LNCaP clone FGC (cell line): ENCODE data around the gene SAMD15.

Experiments
- DNase-seq: peaks from one replicate; pipeline ENCODE4 v3.0.0-alpha.2; 2011; ENCODE audit warnings: low read depth
- H3K4me3 ChIP-seq: 2 replicates; pipeline ENCODE4 v1.5.1; 2011; ENCODE audit warnings: mild to moderate bottlenecking, low read depth, low read length, control low read depth
- TF ChIP-seq, protein P1 (sequence below): IDR thresholded peaks from 2 replicates; pipeline ENCODE4 v1.5.1; 2012; ENCODE audit warnings: mild to moderate bottlenecking; ENCODE audit not compliant: control insufficient read depth, insufficient read depth; ENCODE audit errors: extremely low read depth

The SAMD15 gene

DNA sequence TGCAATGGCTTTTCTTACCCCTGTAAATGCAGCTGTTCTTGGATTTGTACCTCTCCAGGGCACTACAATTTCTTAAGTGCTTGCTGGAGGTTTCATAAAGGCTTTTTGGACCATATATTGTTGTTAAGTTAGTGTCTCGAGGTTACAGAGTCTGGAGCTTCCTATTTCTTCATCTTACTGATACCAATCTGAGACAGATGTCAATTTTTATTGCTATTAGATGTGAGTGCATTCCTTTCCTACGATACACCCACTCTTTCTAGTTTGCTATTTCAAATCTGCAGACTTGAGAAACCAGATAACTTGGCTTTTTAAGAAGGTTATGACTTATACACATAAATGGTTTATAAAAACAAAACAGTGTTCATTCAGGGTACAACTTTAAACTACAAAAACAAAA, 44.0 kb downstream of the SAMD15 start:
- TF ChIP-seq, protein P1, sequence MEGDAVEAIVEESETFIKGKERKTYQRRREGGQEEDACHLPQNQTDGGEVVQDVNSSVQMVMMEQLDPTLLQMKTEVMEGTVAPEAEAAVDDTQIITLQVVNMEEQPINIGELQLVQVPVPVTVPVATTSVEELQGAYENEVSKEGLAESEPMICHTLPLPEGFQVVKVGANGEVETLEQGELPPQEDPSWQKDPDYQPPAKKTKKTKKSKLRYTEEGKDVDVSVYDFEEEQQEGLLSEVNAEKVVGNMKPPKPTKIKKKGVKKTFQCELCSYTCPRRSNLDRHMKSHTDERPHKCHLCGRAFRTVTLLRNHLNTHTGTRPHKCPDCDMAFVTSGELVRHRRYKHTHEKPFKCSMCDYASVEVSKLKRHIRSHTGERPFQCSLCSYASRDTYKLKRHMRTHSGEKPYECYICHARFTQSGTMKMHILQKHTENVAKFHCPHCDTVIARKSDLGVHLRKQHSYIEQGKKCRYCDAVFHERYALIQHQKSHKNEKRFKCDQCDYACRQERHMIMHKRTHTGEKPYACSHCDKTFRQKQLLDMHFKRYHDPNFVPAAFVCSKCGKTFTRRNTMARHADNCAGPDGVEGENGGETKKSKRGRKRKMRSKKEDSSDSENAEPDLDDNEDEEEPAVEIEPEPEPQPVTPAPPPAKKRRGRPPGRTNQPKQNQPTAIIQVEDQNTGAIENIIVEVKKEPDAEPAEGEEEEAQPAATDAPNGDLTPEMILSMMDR, result no peak
- no peak for DNase-seq
- no peak overlapping the region for H3K4me3 ChIP-seq

- H3K4me3 ChIP-seq, result no peak within 1 kb of the TSS
- TF ChIP-seq, protein P1, result no peak
- no peak for DNase-seq
Observed at GRCh38 chr14:77423423-77423822, 46.2 kb downstream of the SAMD15 start, which contains the start of gene NOXRED1. Gene NOXRED1, minus strand, starts transcription at chr14:77423523. Its CDS starts 634 bp downstream, at chr14:77422889.

- no peak for DNase-seq
- TF ChIP-seq, protein P1, result no peak
- H3K4me3 ChIP-seq, result no peak overlapping the region
Observed at GRCh38 chr14:77424862-77425261, 47.7 kb downstream of the SAMD15 start.

- DNase-seq, result no peak
- TF ChIP-seq, protein P1, result no peak
- no peak overlapping the region for H3K4me3 ChIP-seq
Observed at GRCh38 chr14:77426396-77426795, 49.2 kb downstream of the SAMD15 start.

DNA sequence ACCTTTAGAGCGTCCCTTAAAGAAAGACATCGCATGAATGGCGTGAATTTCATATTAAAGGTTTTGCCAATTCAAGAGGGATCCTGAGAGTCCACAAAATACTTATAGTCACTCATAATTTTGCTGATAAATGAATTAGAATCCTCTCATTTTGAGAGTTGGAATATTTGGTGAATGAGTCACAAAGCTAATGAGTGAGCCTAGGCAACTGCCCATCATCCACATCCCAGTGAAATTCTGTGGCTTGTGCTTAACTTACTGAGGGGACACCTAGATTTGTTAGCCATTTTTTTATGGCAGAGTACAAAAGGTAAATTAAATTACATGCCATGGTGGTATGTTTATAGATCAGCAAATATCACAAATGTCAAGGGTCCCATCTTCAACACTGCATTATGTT, 58.9 kb downstream of the SAMD15 start:
- TF ChIP-seq, protein P1, result no peak
- H3K4me3 ChIP-seq, result no peak overlapping the region
- DNase-seq, result no peak

- no peak overlapping the region for H3K4me3 ChIP-seq
- TF ChIP-seq, protein P1, result no peak
- no peak for DNase-seq
Observed at GRCh38 chr14:77438596-77438995, 61.4 kb downstream of the SAMD15 start.

- TF ChIP-seq, protein P1, result no peak
- DNase-seq, result no peak
- no peak overlapping the region for H3K4me3 ChIP-seq
Observed at GRCh38 chr14:77439861-77440260, 62.7 kb downstream of the SAMD15 start.
